Stromal cell of bone marrow (primary cell): ENCODE results near the gene CT47A7.
"Not testable (repeated sequence)": the region's sequence is repeated elsewhere in the genome, so short reads cannot be mapped to it uniquely, and the experiment has no call there.

ENCODE experiments used
- DNase-seq: peaks from one replicate; pipeline ENCODE4 v3.0.0-alpha.2; 2012; ENCODE audit warnings: low read depth

The CT47A7 gene

DNA sequence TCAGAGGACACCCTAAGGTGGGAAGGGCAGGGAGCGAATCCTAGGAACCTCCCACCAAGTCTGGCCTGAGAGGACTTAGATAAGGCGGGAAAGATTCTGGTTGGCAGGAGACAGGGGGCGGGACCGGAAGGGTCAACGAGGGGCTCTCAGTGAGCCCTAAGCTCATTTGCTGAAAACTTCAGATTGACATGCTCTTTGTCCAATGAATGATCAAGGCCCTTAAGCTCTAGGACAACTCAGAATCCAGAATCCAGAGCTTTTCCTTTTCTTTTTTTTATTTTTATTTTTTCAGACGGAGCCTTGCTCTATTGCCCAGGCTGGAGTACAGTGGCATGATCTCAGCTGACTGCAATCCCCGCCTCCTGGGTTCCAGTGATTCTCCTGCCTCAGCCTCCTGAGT, at the start of gene CT47A7:
Gene CT47A7 (minus strand): TSS at position 101 of the 400 bp plus-strand sequence. CDS start 255 bp downstream, outside the sequence.
- not testable (repeated sequence) for DNase-seq

DNA sequence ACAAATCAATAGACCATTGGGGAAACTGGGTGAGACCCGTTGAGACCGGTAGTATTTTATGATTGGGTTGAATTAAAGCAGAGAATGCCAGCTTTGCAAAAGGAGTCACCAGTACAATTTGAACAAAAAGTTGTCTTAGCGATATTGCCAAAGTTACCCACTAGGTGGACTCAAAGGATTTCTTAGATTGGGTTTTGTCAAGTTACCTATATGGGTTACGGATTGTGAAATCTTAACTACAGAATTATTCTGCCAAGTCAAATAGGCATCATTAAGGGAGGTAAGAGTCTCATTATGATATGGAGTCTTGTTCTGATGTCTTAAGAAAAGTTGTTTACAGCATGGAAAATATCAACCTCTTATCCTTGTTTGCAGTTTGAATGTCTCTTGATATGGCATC, 44.2 kb upstream of the CT47A7 start:
- DNase-seq = no peak

GRCh38 chrX:120999413-120999812, 43.0 kb upstream of the CT47A7 start:
- no peak for DNase-seq

GRCh38 chrX:120985660-120986059, 29.3 kb upstream of the CT47A7 start, which contains the start of gene CT47A1:
CT47A1 (minus strand) TSS chrX:120985760; CDS start chrX:120985529, 231 bp downstream.
- DNase-seq = not testable (repeated sequence)
